Muscle of leg (tissue), 11 donors: ENCODE data around the gene ANTKMT. TPM values are rescaled to one million over a fixed set of nuclear protein-coding genes. Genes with fewer than 3 reads are reported as not detected.

Experiments
- DNase-seq: peaks from one replicate; pipeline ENCODE4 v3.0.0; 2013
- H3K27ac ChIP-seq: one replicate; pipeline ENCODE4 v1.5.1; 2013; ENCODE audit warnings: mild to moderate bottlenecking, low read length, control low read depth
- H3K27me3 ChIP-seq: one replicate; pipeline ENCODE4 v1.6.1; 2013; ENCODE audit warnings: low read length; ENCODE audit not compliant: control insufficient read depth, insufficient read depth
- H3K36me3 ChIP-seq: one replicate; pipeline ENCODE4 v1.6.1; 2013; ENCODE audit warnings: low read length; ENCODE audit not compliant: control insufficient read depth, insufficient read depth
- H3K4me1 ChIP-seq: one replicate; pipeline ENCODE4 v1.6.1; 2013; ENCODE audit warnings: low read length; ENCODE audit not compliant: control insufficient read depth, insufficient read depth
- H3K4me3 ChIP-seq: one replicate; pipeline ENCODE4 v1.5.1; 2013; ENCODE audit warnings: low read length, control low read depth
- H3K9me3 ChIP-seq: replicated peaks from 2 replicates; pipeline ENCODE4 v1.6.1; 2013; ENCODE audit warnings: low read depth, low read length; ENCODE audit not compliant: control insufficient read depth
- WGBS: methylation state at CpG from one replicate; pipeline ENCODE4 v1.1.5; 2013; ENCODE audit warnings: missing lambda C conversion rate; ENCODE audit not compliant: insufficient coverage; 5-methylcytosine and 5-hydroxymethylcytosine counted together
- polyA plus RNA-seq, 8 donors: library from polyadenylated mRNA; unstranded; fragments of 120-200 nt; gene quantifications; one replicate each; pipeline versions ENCODE4 v1.2.1 to v1.2.3, GENCODE V29; 2013; ENCODE audit warnings: inconsistent platforms in 1 of 8, low replicate concordance in 1 of 8; ENCODE audit not compliant: insufficient read length in 8 of 8, insufficient read depth in 1 of 8
- total RNA-seq: library from RNA; stranded (reverse); fragments of 120-200 nt; gene quantifications from one replicate; pipeline ENCODE4 v1.2.4, GENCODE V29; 2013

The ANTKMT gene
- total and polyA plus RNA-seq, 9 donors, result 14.1 to 29.8 (median 16.1) TPM

- no peak for DNase-seq
- peaks cover 18% of the 10 kb centered on the region for H3K4me1 ChIP-seq
- H3K27me3 ChIP-seq, result peaks cover 40% of the 10 kb centered on the region
- H3K4me3 ChIP-seq, result peak overlapping the region; percentile 25
- no peak overlapping the region for H3K27ac ChIP-seq
- WGBS, result under 1% methylated on average over 61 of the region's 61 CpGs
- H3K36me3 ChIP-seq, result peaks cover 23% of the 10 kb centered on the region
- H3K9me3 ChIP-seq, result no peaks in the 10 kb centered on the region
Observed at GRCh38 chr16:727291-727977, 6.5 kb downstream of the ANTKMT start.

DNA sequence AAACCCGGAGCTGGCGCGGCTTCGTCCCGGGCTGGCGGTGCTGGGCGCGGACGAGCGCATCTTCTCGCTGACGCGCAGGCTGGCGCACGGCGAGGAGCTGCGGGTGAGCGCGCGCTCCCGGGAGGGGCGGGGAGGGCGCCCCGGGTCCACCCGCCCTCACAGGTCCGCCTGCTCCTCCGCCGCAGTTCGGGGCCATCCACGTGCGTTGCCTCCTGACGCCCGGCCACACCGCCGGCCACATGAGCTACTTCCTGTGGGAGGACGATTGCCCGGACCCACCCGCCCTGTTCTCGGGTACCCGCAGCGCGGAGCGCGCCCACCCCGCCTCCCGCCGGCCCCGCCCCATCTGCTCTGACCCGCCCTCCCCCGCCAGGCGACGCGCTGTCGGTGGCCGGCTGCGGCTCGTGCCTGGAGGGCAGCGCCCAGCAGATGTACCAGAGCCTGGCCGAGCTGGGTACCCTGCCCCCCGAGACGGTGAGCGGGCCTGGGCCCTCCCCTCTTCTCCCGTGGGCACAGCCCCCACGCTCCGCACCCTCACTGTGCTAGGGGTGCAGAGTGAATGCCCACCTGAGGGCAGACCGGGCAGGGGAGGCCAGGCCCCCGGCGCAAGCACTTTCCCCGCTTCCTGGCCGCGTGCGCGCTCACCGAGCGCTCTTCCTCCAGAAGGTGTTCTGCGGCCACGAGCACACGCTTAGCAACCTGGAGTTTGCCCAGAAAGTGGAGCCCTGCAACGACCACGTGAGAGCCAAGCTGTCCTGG lies 7.4 kb downstream of the ANTKMT start:
- WGBS, result under 1% methylated on average over 78 of the region's 80 CpGs
- no peaks in the 10 kb centered on the region for H3K9me3 ChIP-seq
- H3K4me1 ChIP-seq, result peaks cover 18% of the 10 kb centered on the region
- H3K27me3 ChIP-seq, result peaks cover 40% of the 10 kb centered on the region
- no peak overlapping the region for H3K4me3 ChIP-seq
- peaks cover 31% of the 10 kb centered on the region for H3K36me3 ChIP-seq
- no peak overlapping the region for H3K27ac ChIP-seq
- DNase-seq, result peak; percentile 64

- peaks cover 40% of the 10 kb centered on the region for H3K27me3 ChIP-seq
- peak; percentile 13 for DNase-seq
- peaks cover 39% of the 10 kb centered on the region for H3K36me3 ChIP-seq
- H3K9me3 ChIP-seq, result no peaks in the 10 kb centered on the region
- no peak overlapping the region for H3K4me3 ChIP-seq
- no peak overlapping the region for H3K27ac ChIP-seq
- peaks cover 18% of the 10 kb centered on the region for H3K4me1 ChIP-seq
- 59% methylated on average over 46 of the region's 55 CpGs for WGBS
Observed at GRCh38 chr16:728890-729744, 8.2 kb downstream of the ANTKMT start.

DNA sequence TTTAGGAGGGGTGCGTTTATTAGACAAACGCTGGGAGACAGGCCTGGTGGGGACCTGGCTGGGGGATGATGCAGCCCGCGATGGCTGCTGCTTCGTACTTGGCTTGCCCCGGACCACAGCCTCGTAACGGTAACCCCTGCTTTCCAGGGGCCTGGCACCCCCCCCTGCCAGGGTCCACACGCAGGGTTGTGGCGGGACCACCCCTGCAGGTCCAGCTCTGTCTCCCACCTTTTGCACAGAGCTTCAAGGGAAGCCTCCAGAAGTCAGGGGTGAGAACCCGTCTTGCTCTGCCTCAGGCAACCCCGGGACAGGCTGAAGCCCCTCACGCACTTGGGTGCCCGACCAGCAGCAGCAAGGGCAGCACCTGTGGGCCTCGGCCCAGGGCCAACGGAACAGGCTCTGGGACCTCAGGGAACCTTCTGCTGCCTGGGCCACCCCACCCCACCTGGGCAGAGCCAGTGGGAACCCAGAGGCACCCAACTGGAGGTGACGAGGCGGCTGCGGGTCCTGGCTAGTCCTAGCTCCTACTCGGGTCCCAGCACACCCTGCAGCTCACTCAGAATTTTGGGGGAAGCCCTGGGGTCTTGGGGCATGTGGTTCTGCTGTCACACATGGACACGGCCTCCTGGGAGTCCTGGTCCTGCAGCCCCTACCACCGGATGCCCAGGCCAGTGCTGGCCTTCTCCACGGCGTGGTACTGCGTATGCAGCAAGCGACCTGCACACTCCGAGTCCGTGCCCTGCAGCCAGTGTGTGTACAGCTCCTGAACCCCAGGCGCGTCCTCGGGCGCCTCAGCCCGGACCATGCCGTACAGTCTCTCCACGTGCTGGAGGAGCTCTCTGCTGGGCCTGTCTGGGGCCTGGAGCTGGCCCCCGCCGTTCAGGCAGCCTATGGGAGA lies 9.1 kb downstream of the ANTKMT start:
- no peaks in the 10 kb centered on the region for H3K9me3 ChIP-seq
- no peak overlapping the region for H3K4me3 ChIP-seq
- H3K4me1 ChIP-seq, result peaks cover 18% of the 10 kb centered on the region
- peaks cover 47% of the 10 kb centered on the region for H3K36me3 ChIP-seq
- peak; percentile 9 for DNase-seq
- peaks cover 40% of the 10 kb centered on the region for H3K27me3 ChIP-seq
- WGBS, result 83% methylated on average over 35 of the region's 37 CpGs
- no peak overlapping the region for H3K27ac ChIP-seq

DNA sequence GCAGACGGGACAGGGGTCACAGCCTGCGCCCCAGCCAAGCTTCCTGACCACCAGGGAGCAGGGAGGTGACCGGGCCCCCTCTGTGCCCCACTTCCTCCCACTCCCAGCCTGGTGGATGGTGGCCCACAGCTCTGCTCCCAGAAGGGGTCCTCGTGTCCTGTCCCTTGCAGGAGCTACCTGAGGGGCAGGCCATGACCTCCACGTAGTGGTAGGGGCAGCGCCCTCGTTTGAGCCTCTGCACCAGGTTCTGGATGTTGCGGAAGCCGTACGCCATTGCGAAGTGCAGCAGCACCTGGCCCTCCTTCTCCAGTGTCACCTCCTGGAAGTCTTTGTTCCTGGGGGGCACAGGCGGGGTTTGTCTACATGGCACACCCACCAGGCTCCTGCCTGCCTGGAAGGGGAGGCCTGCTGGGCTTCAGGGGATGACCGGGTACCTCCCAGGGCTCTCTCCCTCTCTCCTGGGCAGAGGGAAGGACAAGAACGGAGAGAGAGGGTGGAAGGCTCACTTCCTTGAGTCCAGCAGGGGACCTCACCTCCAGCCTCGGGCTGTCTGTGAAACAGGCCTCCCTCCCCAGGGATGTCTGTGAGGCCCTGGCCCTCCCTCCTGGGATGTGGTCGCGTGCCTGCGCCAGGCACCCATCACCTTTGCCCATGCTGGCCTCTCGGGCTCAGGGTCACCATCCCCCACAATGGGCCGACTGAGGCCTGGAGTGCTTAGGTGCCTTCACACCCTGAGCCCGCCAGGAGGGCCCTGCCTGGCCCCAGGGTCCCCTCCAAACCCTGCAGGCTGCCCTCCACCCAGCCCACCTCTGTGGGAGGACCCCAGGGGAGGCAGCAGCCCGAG lies 9.9 kb downstream of the ANTKMT start:
- H3K9me3 ChIP-seq, result no peaks in the 10 kb centered on the region
- WGBS, result 83% methylated on average over 19 of the region's 22 CpGs
- H3K27ac ChIP-seq, result no peak overlapping the region
- DNase-seq, result peak; percentile 12
- peaks cover 18% of the 10 kb centered on the region for H3K4me1 ChIP-seq
- no peak overlapping the region for H3K4me3 ChIP-seq
- peaks cover 33% of the 10 kb centered on the region for H3K27me3 ChIP-seq
- H3K36me3 ChIP-seq, result peaks cover 55% of the 10 kb centered on the region

GRCh38 chr16:732332-732731 lies 11.4 kb downstream of the ANTKMT start:
- no peaks in the 10 kb centered on the region for H3K9me3 ChIP-seq
- peaks cover 10% of the 10 kb centered on the region for H3K4me1 ChIP-seq
- H3K4me3 ChIP-seq, result no peak overlapping the region
- no peak for DNase-seq
- peaks cover 69% of the 10 kb centered on the region for H3K36me3 ChIP-seq
- 80% methylated on average over 9 of the region's 12 CpGs for WGBS
- no peak overlapping the region for H3K27ac ChIP-seq
- H3K27me3 ChIP-seq, result peaks cover 20% of the 10 kb centered on the region

GRCh38 chr16:732936-733335 lies 12.0 kb downstream of the ANTKMT start:
- Histone ChIP-seq H3K36me3 (peaks cover 75% of the 10 kb centered on the region), H3K4me1 (peaks cover 4% of the 10 kb centered on the region), H3K27ac (no peak overlapping the region), H3K9me3 (no peaks in the 10 kb centered on the region), H3K27me3 (peaks cover 15% of the 10 kb centered on the region), H3K4me3 (no peak overlapping the region)
- WGBS, result 94% methylated on average over 11 of the region's 13 CpGs
- DNase-seq, result no peak

GRCh38 chr16:733382-734207 lies 12.6 kb downstream of the ANTKMT start:
- no peak for DNase-seq
- Histone ChIP-seq H3K27ac (no peak overlapping the region), H3K36me3 (peaks cover 79% of the 10 kb centered on the region), H3K9me3 (no peaks in the 10 kb centered on the region), H3K4me1 (peaks cover 1% of the 10 kb centered on the region), H3K4me3 (no peak overlapping the region), H3K27me3 (peaks cover 10% of the 10 kb centered on the region)
- 72% methylated on average over 33 of the region's 34 CpGs for WGBS
